ENCODE measurements around the gene MYEF2.
A peak's percentile ranks its signal among the peaks of the same experiment; 100 is the strongest.

MYEF2 gene

GRCh38 chr15:48085591-48085930 lies 92.5 kb downstream of the MYEF2 start:
- no peak for DNase-seq (ENCODE audit: extremely low read depth, low read depth)
- no peak for TF ChIP-seq CTCF (IDR thresholded peaks at IDR 0.05; ENCODE audit: low read depth, low read length)

- peak; percentile 31 for TF ChIP-seq CTCF (IDR thresholded peaks at IDR 0.05; ENCODE audit: low read depth, low read length)
- no peak for DNase-seq (ENCODE audit: extremely low read depth, low read depth)
Observed at GRCh38 chr15:48084759-48085590, 93.1 kb downstream of the MYEF2 start.
